Measurements from ENCODE around the gene AFMID.

DNA sequence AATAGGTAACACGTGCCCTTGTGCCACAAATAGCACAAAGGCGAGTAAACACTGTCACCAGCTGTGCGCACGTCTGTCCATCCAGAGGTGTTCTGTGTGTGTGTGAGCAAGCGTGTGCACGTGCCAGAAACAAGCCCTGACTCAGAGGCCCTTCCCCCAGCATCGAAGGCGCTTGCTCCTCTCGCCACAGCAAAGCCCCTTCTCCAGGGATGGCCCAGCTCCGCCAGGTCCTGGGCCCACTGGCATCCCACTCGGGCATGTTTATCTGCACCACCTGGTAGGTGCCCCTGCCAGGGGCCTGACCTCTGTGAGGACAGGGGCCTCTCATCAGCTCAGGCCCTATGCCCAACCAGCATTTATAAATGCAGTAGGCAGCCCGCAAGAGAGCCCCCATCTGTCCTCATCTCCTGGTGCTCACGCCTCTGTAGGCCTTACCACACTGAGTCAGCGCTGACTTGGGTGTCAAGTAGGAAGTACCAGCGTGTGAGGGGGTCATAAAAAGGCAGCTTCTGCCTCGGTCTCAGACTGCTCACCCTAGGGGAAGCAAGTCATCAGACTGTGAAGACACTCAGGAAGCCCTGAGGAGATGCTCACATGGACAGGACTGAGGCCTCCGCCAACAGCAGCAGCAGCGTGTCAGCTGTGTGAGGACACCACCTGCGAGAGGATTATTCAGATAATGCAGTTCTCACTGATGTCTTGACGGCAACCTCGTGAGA is 55.0 kb downstream of the AFMID start:
- no peak for TF ChIP-seq EGR1 (IDR thresholded peaks at IDR 0.05; ENCODE audit: low read depth)
- TF ChIP-seq EZH2 (IDR thresholded peaks at IDR 0.05) = no peak
- TF ChIP-seq ZFX (IDR thresholded peaks at IDR 0.05) = no peak
- TF ChIP-seq, protein P1, sequence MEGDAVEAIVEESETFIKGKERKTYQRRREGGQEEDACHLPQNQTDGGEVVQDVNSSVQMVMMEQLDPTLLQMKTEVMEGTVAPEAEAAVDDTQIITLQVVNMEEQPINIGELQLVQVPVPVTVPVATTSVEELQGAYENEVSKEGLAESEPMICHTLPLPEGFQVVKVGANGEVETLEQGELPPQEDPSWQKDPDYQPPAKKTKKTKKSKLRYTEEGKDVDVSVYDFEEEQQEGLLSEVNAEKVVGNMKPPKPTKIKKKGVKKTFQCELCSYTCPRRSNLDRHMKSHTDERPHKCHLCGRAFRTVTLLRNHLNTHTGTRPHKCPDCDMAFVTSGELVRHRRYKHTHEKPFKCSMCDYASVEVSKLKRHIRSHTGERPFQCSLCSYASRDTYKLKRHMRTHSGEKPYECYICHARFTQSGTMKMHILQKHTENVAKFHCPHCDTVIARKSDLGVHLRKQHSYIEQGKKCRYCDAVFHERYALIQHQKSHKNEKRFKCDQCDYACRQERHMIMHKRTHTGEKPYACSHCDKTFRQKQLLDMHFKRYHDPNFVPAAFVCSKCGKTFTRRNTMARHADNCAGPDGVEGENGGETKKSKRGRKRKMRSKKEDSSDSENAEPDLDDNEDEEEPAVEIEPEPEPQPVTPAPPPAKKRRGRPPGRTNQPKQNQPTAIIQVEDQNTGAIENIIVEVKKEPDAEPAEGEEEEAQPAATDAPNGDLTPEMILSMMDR (IDR thresholded peaks at IDR 0.05 in 2 of 3, conservative IDR thresholded peaks at IDR 0.05 in 1 of 3; ENCODE audit: borderline replicate concordance in 1 of 3, insufficient read depth in 1 of 3, low read depth in 2 of 3, low read length in 2 of 3) = no peak
- no peak for TF ChIP-seq TCF7L2 (IDR thresholded peaks at IDR 0.05; ENCODE audit: borderline replicate concordance, extremely low read depth, insufficient read depth, insufficient read length)
- TF ChIP-seq POLR2A (IDR thresholded peaks at IDR 0.05; ENCODE audit: borderline replicate concordance, extremely low read depth, insufficient read depth, insufficient read length) = no peak
- TF ChIP-seq JUND (IDR thresholded peaks at IDR 0.05) = no peak
- TF ChIP-seq, protein P2, sequence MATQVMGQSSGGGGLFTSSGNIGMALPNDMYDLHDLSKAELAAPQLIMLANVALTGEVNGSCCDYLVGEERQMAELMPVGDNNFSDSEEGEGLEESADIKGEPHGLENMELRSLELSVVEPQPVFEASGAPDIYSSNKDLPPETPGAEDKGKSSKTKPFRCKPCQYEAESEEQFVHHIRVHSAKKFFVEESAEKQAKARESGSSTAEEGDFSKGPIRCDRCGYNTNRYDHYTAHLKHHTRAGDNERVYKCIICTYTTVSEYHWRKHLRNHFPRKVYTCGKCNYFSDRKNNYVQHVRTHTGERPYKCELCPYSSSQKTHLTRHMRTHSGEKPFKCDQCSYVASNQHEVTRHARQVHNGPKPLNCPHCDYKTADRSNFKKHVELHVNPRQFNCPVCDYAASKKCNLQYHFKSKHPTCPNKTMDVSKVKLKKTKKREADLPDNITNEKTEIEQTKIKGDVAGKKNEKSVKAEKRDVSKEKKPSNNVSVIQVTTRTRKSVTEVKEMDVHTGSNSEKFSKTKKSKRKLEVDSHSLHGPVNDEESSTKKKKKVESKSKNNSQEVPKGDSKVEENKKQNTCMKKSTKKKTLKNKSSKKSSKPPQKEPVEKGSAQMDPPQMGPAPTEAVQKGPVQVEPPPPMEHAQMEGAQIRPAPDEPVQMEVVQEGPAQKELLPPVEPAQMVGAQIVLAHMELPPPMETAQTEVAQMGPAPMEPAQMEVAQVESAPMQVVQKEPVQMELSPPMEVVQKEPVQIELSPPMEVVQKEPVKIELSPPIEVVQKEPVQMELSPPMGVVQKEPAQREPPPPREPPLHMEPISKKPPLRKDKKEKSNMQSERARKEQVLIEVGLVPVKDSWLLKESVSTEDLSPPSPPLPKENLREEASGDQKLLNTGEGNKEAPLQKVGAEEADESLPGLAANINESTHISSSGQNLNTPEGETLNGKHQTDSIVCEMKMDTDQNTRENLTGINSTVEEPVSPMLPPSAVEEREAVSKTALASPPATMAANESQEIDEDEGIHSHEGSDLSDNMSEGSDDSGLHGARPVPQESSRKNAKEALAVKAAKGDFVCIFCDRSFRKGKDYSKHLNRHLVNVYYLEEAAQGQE (IDR thresholded peaks at IDR 0.05; ENCODE audit: low read depth) = no peak
- no peak for TF ChIP-seq SP1 (IDR thresholded peaks at IDR 0.05; ENCODE audit: low read depth)
- TF ChIP-seq POLR2AphosphoS5 (IDR thresholded peaks at IDR 0.05; ENCODE audit: low read depth, low read length) = no peak
- no peak for TF ChIP-seq EZH2phosphoT487 (IDR thresholded peaks at IDR 0.05; ENCODE audit: borderline replicate concordance)
- TF ChIP-seq ELF1 (IDR thresholded peaks at IDR 0.05; ENCODE audit: borderline replicate concordance, low read depth) = no peak
- TF ChIP-seq, protein P3, sequence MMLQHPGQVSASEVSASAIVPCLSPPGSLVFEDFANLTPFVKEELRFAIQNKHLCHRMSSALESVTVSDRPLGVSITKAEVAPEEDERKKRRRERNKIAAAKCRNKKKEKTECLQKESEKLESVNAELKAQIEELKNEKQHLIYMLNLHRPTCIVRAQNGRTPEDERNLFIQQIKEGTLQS (IDR thresholded peaks at IDR 0.05) = no peak
- TF ChIP-seq, protein P4, sequence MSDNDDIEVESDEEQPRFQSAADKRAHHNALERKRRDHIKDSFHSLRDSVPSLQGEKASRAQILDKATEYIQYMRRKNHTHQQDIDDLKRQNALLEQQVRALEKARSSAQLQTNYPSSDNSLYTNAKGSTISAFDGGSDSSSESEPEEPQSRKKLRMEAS (IDR thresholded peaks at IDR 0.05) = no peak
